Measurements from ENCODE around the gene TAS2R60.
"Not testable (repeated sequence)": the region's sequence is repeated elsewhere in the genome, so short reads cannot be mapped to it uniquely, and the experiment has no call there.

DNA sequence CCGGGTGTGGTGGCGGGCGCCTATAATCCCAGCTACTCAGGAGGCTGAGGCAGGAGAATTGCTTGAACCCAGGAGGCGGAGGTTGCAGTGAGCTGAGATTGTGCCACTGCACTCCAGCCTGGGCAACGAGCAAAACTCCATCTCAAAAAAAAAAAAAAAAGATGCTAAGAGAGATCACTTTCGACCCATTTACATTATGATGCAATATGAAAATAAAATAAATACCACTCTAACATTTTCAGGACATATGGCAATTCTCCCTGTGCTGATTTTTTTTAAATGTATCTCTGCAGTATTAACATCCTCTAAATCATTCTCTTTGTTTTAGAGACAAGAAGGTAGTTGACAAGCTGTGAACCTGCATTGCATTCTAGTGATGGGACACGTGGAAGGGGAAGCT, 28.0 kb upstream of the TAS2R60 start:
- TF ChIP-seq, protein P1, sequence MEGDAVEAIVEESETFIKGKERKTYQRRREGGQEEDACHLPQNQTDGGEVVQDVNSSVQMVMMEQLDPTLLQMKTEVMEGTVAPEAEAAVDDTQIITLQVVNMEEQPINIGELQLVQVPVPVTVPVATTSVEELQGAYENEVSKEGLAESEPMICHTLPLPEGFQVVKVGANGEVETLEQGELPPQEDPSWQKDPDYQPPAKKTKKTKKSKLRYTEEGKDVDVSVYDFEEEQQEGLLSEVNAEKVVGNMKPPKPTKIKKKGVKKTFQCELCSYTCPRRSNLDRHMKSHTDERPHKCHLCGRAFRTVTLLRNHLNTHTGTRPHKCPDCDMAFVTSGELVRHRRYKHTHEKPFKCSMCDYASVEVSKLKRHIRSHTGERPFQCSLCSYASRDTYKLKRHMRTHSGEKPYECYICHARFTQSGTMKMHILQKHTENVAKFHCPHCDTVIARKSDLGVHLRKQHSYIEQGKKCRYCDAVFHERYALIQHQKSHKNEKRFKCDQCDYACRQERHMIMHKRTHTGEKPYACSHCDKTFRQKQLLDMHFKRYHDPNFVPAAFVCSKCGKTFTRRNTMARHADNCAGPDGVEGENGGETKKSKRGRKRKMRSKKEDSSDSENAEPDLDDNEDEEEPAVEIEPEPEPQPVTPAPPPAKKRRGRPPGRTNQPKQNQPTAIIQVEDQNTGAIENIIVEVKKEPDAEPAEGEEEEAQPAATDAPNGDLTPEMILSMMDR (optimal IDR thresholded peaks at IDR 0.05 in 1 of 3, IDR thresholded peaks at IDR 0.05 in 1 of 3, conservative IDR thresholded peaks at IDR 0.05 in 1 of 3; ENCODE audit: extremely low read depth in 1 of 3, insufficient read depth in 2 of 3, low read length in 3 of 3), result not testable (repeated sequence)
- not testable (repeated sequence) for TF ChIP-seq EZH2 (IDR thresholded peaks at IDR 0.05; ENCODE audit: low read length)

Data from keratinocyte (primary cell).